A549 (cell line): ENCODE results near the gene GPD1L. TPM values are rescaled to one million over a fixed set of nuclear protein-coding genes. Genes with fewer than 3 reads are reported as not detected.

Experiments
- ATAC-seq, 2 experiments: fragments of 200-7000 bp in 1 of 2; fragments of >200 bp in 1 of 2; cut with Nextera tagmentation in 1 of 2; cut with Tn5 transposase in 1 of 2; 3 replicates each; pipeline versions ENCODE4 v1.8.0 to v1.9.1; 2018 to 2020; ENCODE audit warnings: mild to moderate bottlenecking in 1 of 2, moderate library complexity in 1 of 2
- CTCF ChIA-PET: fragments of 300-600 bp; sonication (Branson Sonifier 250); formaldehyde crosslinking; extraction: SDS; loops from one replicate; lab custom pipeline; 2021; ENCODE audit warnings: antibody characterized with exemption, inconsistent platforms; lab: Yijun Ruan, JAX
- POLR2A ChIA-PET: fragments of 350-600 bp; formaldehyde crosslinking; extraction: SDS; loops from one replicate; lab custom pipeline; 2021; ENCODE audit warnings: antibody characterized with exemption, inconsistent platforms; lab: Yijun Ruan, JAX
- DNase-seq, 2 experiments: peaks; one replicate each; pipeline versions ENCODE4 v3.0.0 to v3.0.0-alpha.2; 2011 to 2016; ENCODE audit warnings: low read depth in 1 of 2, low spot score in 1 of 2
- FAIRE-seq: peaks from 2 replicates; lab custom pipeline; 2011; peaks lifted over from hg19 to GRCh38; lab: Jason Lieb, UNC
- H3K27ac ChIP-seq, 2 experiments: fragments of >200 bp; sonication (Bioruptor Twin); formaldehyde crosslinking; 3 replicates each; pipeline ENCODE4 v1.5.1; 2016 to 2017
- H3K4me1 ChIP-seq: fragments of >200 bp; sonication (Bioruptor Twin); formaldehyde crosslinking; 3 replicates; pipeline ENCODE4 v1.6.1; 2016
- H3K4me2 ChIP-seq: fragments of >200 bp; sonication (Bioruptor Twin); formaldehyde crosslinking; 3 replicates; pipeline ENCODE4 v1.6.1; 2016
- H3K4me3 ChIP-seq: fragments of >200 bp; sonication (Bioruptor Twin); formaldehyde crosslinking; 3 replicates; pipeline ENCODE4 v1.5.1; 2016
- H3K9me3 ChIP-seq: fragments of >200 bp; sonication (Bioruptor Twin); formaldehyde crosslinking; 3 replicates; pipeline ENCODE4 v1.6.1; 2016
- BCL3 ChIP-seq: fragments of >200 bp; sonication (Bioruptor Twin); formaldehyde crosslinking; IDR thresholded peaks from 3 replicates; pipeline ENCODE4 v1.6.1; 2016
- BHLHE40 ChIP-seq: IDR thresholded peaks from 2 replicates; pipeline ENCODE4 v1.6.1; 2012; ENCODE audit warnings: low read depth, low read length, inconsistent platforms
- CHD2 ChIP-seq: fragments of 150-350 bp; IDR thresholded peaks from 2 replicates; pipeline ENCODE4 v1.6.1; 2014; ENCODE audit warnings: low read length; ENCODE audit not compliant: partially characterized antibody
- E2F6 ChIP-seq: IDR thresholded peaks from 2 replicates; pipeline ENCODE4 v1.6.1; 2012; ENCODE audit warnings: low read depth, borderline replicate concordance
- EP300 ChIP-seq, 2 experiments: fragments of >200 bp; sonication (Bioruptor Twin); formaldehyde crosslinking; IDR thresholded peaks; 2 replicates in 1 of 2; 3 replicates in 1 of 2; pipeline ENCODE4 v1.6.1; 2016 to 2017
- ESRRA ChIP-seq: fragments of 150-350 bp; IDR thresholded peaks from 2 replicates; pipeline ENCODE4 v1.6.1; 2014; ENCODE audit warnings: mild to moderate bottlenecking, low read length, borderline replicate concordance
- FOSB ChIP-seq: fragments of 250-450 bp; sonication (Bioruptor Pico); IDR thresholded peaks from 2 replicates; pipeline ENCODE4 v1.5.0; 2020; ENCODE audit warnings: mild to moderate bottlenecking, moderate library complexity
- FOXS1 ChIP-seq: fragments of 250-450 bp; sonication (Bioruptor Pico); IDR thresholded peaks from 2 replicates; pipeline ENCODE4 v1.5.0; 2020; ENCODE audit warnings: mild to moderate bottlenecking, moderate library complexity
- HDAC2 ChIP-seq: fragments of 200-600 bp; sonication (generic); IDR thresholded peaks from 2 replicates; pipeline ENCODE4 v1.6.1; 2016
- HES2 ChIP-seq: fragments of >200 bp; sonication (Bioruptor Twin); formaldehyde crosslinking; IDR thresholded peaks from 2 replicates; pipeline ENCODE4 v1.6.1; 2016
- HEYL ChIP-seq: fragments of 250-450 bp; sonication (Bioruptor Pico); IDR thresholded peaks from 2 replicates; pipeline ENCODE4 v1.8.0; 2021; ENCODE audit warnings: mild to moderate bottlenecking, moderate library complexity
- HOXA7 ChIP-seq: fragments of 250-450 bp; sonication (Bioruptor Pico); IDR thresholded peaks from 2 replicates; pipeline ENCODE4 v1.5.0; 2020; ENCODE audit warnings: mild to moderate bottlenecking, moderate library complexity
- HOXB13 ChIP-seq: fragments of 250-450 bp; sonication (Bioruptor Pico); IDR thresholded peaks from 2 replicates; pipeline ENCODE4 v1.5.0; 2020; ENCODE audit warnings: low read depth, mild to moderate bottlenecking, moderate library complexity
- HOXB5 ChIP-seq: fragments of 250-450 bp; sonication (Bioruptor Pico); IDR thresholded peaks from 2 replicates; pipeline ENCODE4 v1.5.0; 2020; ENCODE audit warnings: mild to moderate bottlenecking, moderate library complexity
- KDM5A ChIP-seq: fragments of 200-600 bp; sonication (generic); IDR thresholded peaks from 2 replicates; pipeline ENCODE4 v1.6.1; 2016; ENCODE audit warnings: antibody characterized with exemption, mild to moderate bottlenecking
- MAFK ChIP-seq: fragments of 450-650 bp; IDR thresholded peaks from 2 replicates; pipeline ENCODE4 v1.6.1; 2014; ENCODE audit not compliant: partially characterized antibody
- MAX ChIP-seq: IDR thresholded peaks from 2 replicates; pipeline ENCODE4 v1.6.1; 2012
- MAZ ChIP-seq: fragments of 150-350 bp; IDR thresholded peaks from 2 replicates; pipeline ENCODE4 v1.6.1; 2014; ENCODE audit warnings: antibody characterized with exemption, low read depth, low read length, borderline replicate concordance
- MYC ChIP-seq: IDR thresholded peaks from 2 replicates; pipeline ENCODE4 v1.6.1; 2012; ENCODE audit warnings: mild to moderate bottlenecking, inconsistent platforms, low read length, improper control_type of control experiment, borderline replicate concordance
- NFE2L2 ChIP-seq: fragments of 150-350 bp; conservative IDR thresholded peaks from 2 replicates; pipeline ENCODE4 v1.6.1; 2014; ENCODE audit warnings: low read length
- PBX3 ChIP-seq: IDR thresholded peaks from 2 replicates; pipeline ENCODE4 v1.6.1; 2012
- POLR2AphosphoS2 ChIP-seq: conservative IDR thresholded peaks from 2 replicates; pipeline ENCODE4 v1.6.1; 2012; ENCODE audit warnings: low read length, improper control_type of control experiment, inconsistent platforms
- RAD21 ChIP-seq, 2 experiments: fragments of >200 bp in 1 of 2; sonication (Bioruptor Twin) in 1 of 2; formaldehyde crosslinking in 1 of 2; IDR thresholded peaks in 1 of 2; conservative IDR thresholded peaks in 1 of 2; 2 replicates in 1 of 2; 3 replicates in 1 of 2; pipeline ENCODE4 v1.6.1; 2012 to 2018; ENCODE audit warnings: inconsistent platforms in 1 of 2
- RARB ChIP-seq: fragments of 250-450 bp; sonication (Bioruptor Pico); IDR thresholded peaks from 2 replicates; pipeline ENCODE4 v1.8.0; 2021; ENCODE audit warnings: mild to moderate bottlenecking, moderate library complexity
- RCOR1 ChIP-seq: fragments of 150-350 bp; IDR thresholded peaks from 2 replicates; pipeline ENCODE4 v1.6.1; 2014; ENCODE audit warnings: antibody characterized with exemption, low read length, low read depth
- RFX5 ChIP-seq: fragments of 450-650 bp; IDR thresholded peaks from 2 replicates; pipeline ENCODE4 v1.7.1; 2014; ENCODE audit warnings: antibody characterized with exemption, mild to moderate bottlenecking, moderate library complexity
- TFCP2L1 ChIP-seq: fragments of 250-450 bp; sonication (Bioruptor Pico); IDR thresholded peaks from 2 replicates; pipeline ENCODE4 v1.5.0; 2021; ENCODE audit warnings: mild to moderate bottlenecking
- ZNF302 ChIP-seq: fragments of 250-450 bp; sonication (Bioruptor Pico); IDR thresholded peaks from 2 replicates; pipeline ENCODE4 v1.9.0; 2021; ENCODE audit warnings: inconsistent platforms, mild to moderate bottlenecking, moderate library complexity
- WGBS: methylation state at CpG from one replicate; pipeline ENCODE4 v1.1.6; 2017; ENCODE audit errors: missing lambda C conversion rate; 5-methylcytosine and 5-hydroxymethylcytosine counted together
- polyA plus RNA-seq, 4 experiments: library from polyadenylated mRNA; depleted of rRNA in 3 of 4; stranded (reverse); fragments of >200 nt; fragmentation: RNase III in 1 of 4; extraction: RNeasy Plus Mini Kit Qiagen cat#74134 plus additional on column Dnase treatment in 1 of 4; gene quantifications; 2 replicates in 3 of 4; 3 replicates in 1 of 4; pipeline ENCODE4 v1.2.3, GENCODE V29; 2011 to 2017

GPD1L gene
- polyA plus RNA-seq, 2 of the 4 experiments (the other 2 are of a cell fraction), result 13.6 to 31.0 TPM

GRCh38 chr3:32136703-32137102, 30.3 kb downstream of the GPD1L start:
- no peaks in the 10 kb centered on the region for H3K4me1 ChIP-seq
- POLR2A ChIA-PET, result no interaction called here

GRCh38 chr3:32137870-32138269, 31.4 kb downstream of the GPD1L start:
- POLR2A ChIA-PET, result no interaction called here
- CTCF ChIA-PET, result no interaction called here
- no peaks in the 10 kb centered on the region for H3K9me3 ChIP-seq
- no peak for ATAC-seq
- FAIRE-seq, result no peak
- H3K4me1 ChIP-seq, result no peaks in the 10 kb centered on the region
- no peak overlapping the region for H3K27ac ChIP-seq
- H3K4me3 ChIP-seq, result no peak overlapping the region
- 69% methylated on average over 4 of the region's 4 CpGs for WGBS
- no peak for TF ChIP-seq E2F6
- no peak for TF ChIP-seq FOXS1
- no peak for TF ChIP-seq HES2
- TF ChIP-seq PBX3, result no peak
- TF ChIP-seq HOXB5 (CRISPR knock-in tag), result no peak
- no peak for TF ChIP-seq HOXB13 (CRISPR knock-in tag)
- no peak for DNase-seq
- H3K4me2 ChIP-seq, result no peak overlapping the region

More at GRCh38 chr3:32136703-32137102, 30.3 kb downstream of the GPD1L start:
- TF ChIP-seq MAZ, result no peak
- TF ChIP-seq RFX5, result no peak
- no peak for TF ChIP-seq MYC
- TF ChIP-seq BHLHE40, result no peak
- no peak for TF ChIP-seq RCOR1
- TF ChIP-seq MAX, result no peak
- TF ChIP-seq RAD21 (conservative IDR thresholded peaks at IDR 0.05 in 1 of 2, IDR thresholded peaks at IDR 0.05 in 1 of 2), result no peak
- TF ChIP-seq RARB, result no peak
- no peak for TF ChIP-seq MAFK
- no peak for TF ChIP-seq CHD2
- no peak for TF ChIP-seq NFE2L2
- FAIRE-seq (no peak), DNase-seq (no peak), ATAC-seq (no peak)
- CTCF ChIA-PET, result interaction anchor here (1.5 to 2.7 kb wide), 2 partner anchors 39 to 118 kb away, joined by 4 to 9 read pairs; no protein-coding TSS in a partner anchor
- Histone ChIP-seq H3K4me3 (no peak overlapping the region), H3K27ac (no peak overlapping the region), H3K9me3 (no peaks in the 10 kb centered on the region), H3K4me2 (no peak overlapping the region)
- 60% methylated on average over 1 of the region's 1 CpG for WGBS

GRCh38 chr3:32138545-32139104, 32.2 kb downstream of the GPD1L start:
- no peak for DNase-seq
- ATAC-seq, result no peak
- ChIA-PET CTCF (interaction anchor here (0.8 kb wide), 1 partner anchor 120 kb away, joined by 3 read pairs; no protein-coding TSS in a partner anchor), POLR2A (no interaction called here)
- H3K4me2 ChIP-seq, result no peak overlapping the region
- H3K27ac ChIP-seq, result no peak overlapping the region
- no peak overlapping the region for H3K4me3 ChIP-seq
- no peak for FAIRE-seq
- WGBS, result 83% methylated on average over 8 of the region's 8 CpGs
- TF ChIP-seq EP300 (IDR thresholded peaks at IDR 0.05) (no peak), RAD21 (conservative IDR thresholded peaks at IDR 0.05 in 1 of 2, IDR thresholded peaks at IDR 0.05 in 1 of 2) (no peak), BCL3 (no peak), HOXB5 (CRISPR knock-in tag) (no peak), ESRRA (no peak), HDAC2 (no peak), HEYL (no peak), BHLHE40 (no peak), FOSB (CRISPR knock-in tag) (no peak), ZNF302 (CRISPR knock-in tag) (no peak), MAZ (no peak), TFCP2L1 (no peak), HOXA7 (CRISPR knock-in tag) (no peak), POLR2AphosphoS2 (no peak), KDM5A (no peak), CHD2 (no peak), MAFK (no peak), RARB (no peak), PBX3 (no peak)
- H3K4me1 ChIP-seq, result no peaks in the 10 kb centered on the region
- no peaks in the 10 kb centered on the region for H3K9me3 ChIP-seq
